H1 (cell line): Measurements from ENCODE around the gene CTIF. TPM values are rescaled to one million over a fixed set of nuclear protein-coding genes. Genes with fewer than 3 reads are reported as not detected.
A peak's percentile ranks its signal among the peaks of the same experiment; 100 is the strongest.

Experiments used
- CTCF ChIA-PET: fragments of 300-600 bp; sonication (Branson Sonifier 250); formaldehyde crosslinking; loops from one replicate; lab custom pipeline; 2021; ENCODE audit not compliant: partially characterized antibody; lab: Charles Lee
- POLR2A ChIA-PET: fragments of 300-600 bp; sonication (Branson Sonifier 250); formaldehyde crosslinking; loops from one replicate; lab custom pipeline; 2021; ENCODE audit warnings: inconsistent platforms; ENCODE audit not compliant: partially characterized antibody; lab: Charles Lee
- DNase-seq, 2 experiments: peaks; one replicate each; pipeline versions ENCODE4 v3.0.0 to v3.0.0-alpha.2; 2010 to 2022; ENCODE audit warnings: low spot score in 2 of 2, low read depth in 1 of 2, mixed read lengths in 1 of 2
- FAIRE-seq: peaks from 2 replicates; lab custom pipeline; 2011; peaks lifted over from hg19 to GRCh38; lab: Jason Lieb, UNC
- H2AFZ ChIP-seq: 2 replicates; pipeline ENCODE4 v1.8.1; 2012; ENCODE audit warnings: low read length, inconsistent platforms
- H2AK5ac ChIP-seq: 2 replicates; pipeline ENCODE4 v1.6.1; 2013; ENCODE audit warnings: low read depth, low read length
- H2BK120ac ChIP-seq: replicated peaks from 2 replicates; pipeline ENCODE3; 2013; ENCODE audit warnings: low read depth, low read length, inconsistent platforms
- H2BK12ac ChIP-seq: 2 replicates; pipeline ENCODE4 v1.6.1; 2013; ENCODE audit warnings: low read depth, low read length
- H2BK15ac ChIP-seq: 2 replicates; pipeline ENCODE4 v1.6.1; 2013; ENCODE audit warnings: low read length
- H2BK20ac ChIP-seq: 2 replicates; pipeline ENCODE4 v1.6.1; 2013; ENCODE audit warnings: low read length
- H2BK5ac ChIP-seq: 2 replicates; pipeline ENCODE4 v1.6.1; 2013; ENCODE audit warnings: low read depth, low read length
- H3K14ac ChIP-seq: 2 replicates; pipeline ENCODE4 v1.6.1; 2013; ENCODE audit warnings: inconsistent platforms; ENCODE audit not compliant: insufficient read length
- H3K18ac ChIP-seq: 2 replicates; pipeline ENCODE4 v1.6.1; 2013; ENCODE audit warnings: low read length; ENCODE audit errors: extremely low read depth
- H3K23ac ChIP-seq: 2 replicates; pipeline ENCODE4 v1.6.1; 2013; ENCODE audit warnings: inconsistent platforms; ENCODE audit not compliant: insufficient read length
- H3K23me2 ChIP-seq: 2 replicates; pipeline ENCODE4 v1.6.1; 2013; ENCODE audit warnings: low read depth, low read length
- H3K27ac ChIP-seq: 2 replicates; pipeline ENCODE4 v1.6.1; 2011; ENCODE audit warnings: low read depth, low read length, inconsistent platforms
- H3K27me3 ChIP-seq, 4 experiments: replicated peaks in 1 of 4; 1 replicate in 1 of 4; 2 replicates in 3 of 4; pipeline versions ENCODE4 v1.6.1 to v1.8.1; 2011 to 2013; ENCODE audit warnings: low read length in 3 of 4, mild to moderate bottlenecking in 3 of 4, inconsistent platforms in 2 of 4, mixed read lengths in 2 of 4, moderate library complexity in 1 of 4; ENCODE audit not compliant: control insufficient read depth in 3 of 4, insufficient read depth in 3 of 4; ENCODE audit errors: extremely low read depth in 1 of 4
- H3K36me3 ChIP-seq, 4 experiments: 2 replicates each; pipeline versions ENCODE4 v1.6.1 to v1.8.1; 2011 to 2013; ENCODE audit warnings: mild to moderate bottlenecking in 4 of 4, low read length in 3 of 4, moderate library complexity in 2 of 4, control low read depth in 1 of 4, inconsistent platforms in 1 of 4; ENCODE audit not compliant: insufficient read depth in 4 of 4, control insufficient read depth in 2 of 4
- H3K4ac ChIP-seq: replicated peaks from 2 replicates; pipeline ENCODE3; 2013; ENCODE audit warnings: low read length, low read depth, mixed read lengths, inconsistent platforms; ENCODE audit not compliant: insufficient read length
- H3K4me1 ChIP-seq, 4 experiments: replicated peaks in 1 of 4; 1 replicate in 1 of 4; 2 replicates in 3 of 4; pipeline versions ENCODE4 v1.6.1 to v1.8.1; 2011 to 2013; ENCODE audit warnings: low read length in 3 of 4, inconsistent platforms in 2 of 4, mixed read lengths in 1 of 4; ENCODE audit not compliant: insufficient read depth in 4 of 4, control insufficient read depth in 3 of 4
- H3K4me2 ChIP-seq, 2 experiments: 2 replicates each; pipeline versions ENCODE4 v1.6.1 to v1.8.1; 2011 to 2013; ENCODE audit warnings: low read depth in 2 of 2, low read length in 2 of 2, control low read depth in 1 of 2, inconsistent platforms in 1 of 2, mild to moderate bottlenecking in 1 of 2; ENCODE audit not compliant: insufficient read depth in 1 of 2
- H3K4me3 ChIP-seq, 4 experiments: fragments of 200-600, 300-600 bp in 1 of 4; sonication (generic), shearing (Covaris generic), sonication (Bioruptor Twin) in 1 of 4; 2 replicates each; pipeline versions ENCODE4 v1.5.1 to v1.8.1; 2011 to 2016; ENCODE audit warnings: low read length in 4 of 4, low read depth in 3 of 4, control low read depth in 2 of 4, inconsistent platforms in 2 of 4, mild to moderate bottlenecking in 2 of 4, mixed read lengths in 1 of 4, moderate library complexity in 1 of 4; ENCODE audit not compliant: insufficient read depth in 2 of 4; ENCODE audit errors: extremely low read depth in 1 of 4
- H3K56ac ChIP-seq: replicated peaks from 2 replicates; pipeline ENCODE3; 2013; ENCODE audit warnings: low read depth, mild to moderate bottlenecking, mixed read lengths, low read length, inconsistent platforms; ENCODE audit not compliant: insufficient read length
- H3K79me1 ChIP-seq: 2 replicates; pipeline ENCODE4 v1.6.1; 2013; ENCODE audit warnings: low read depth, low read length, control low read depth
- H3K79me2 ChIP-seq, 2 experiments: 2 replicates each; pipeline versions ENCODE4 v1.6.1 to v1.8.1; 2012 to 2013; ENCODE audit warnings: low read length in 2 of 2, mild to moderate bottlenecking in 2 of 2, inconsistent platforms in 1 of 2; ENCODE audit not compliant: insufficient read depth in 2 of 2, control insufficient read depth in 1 of 2
- H3K9ac ChIP-seq, 4 experiments: replicated peaks in 1 of 4; 1 replicate in 1 of 4; 2 replicates in 3 of 4; pipeline versions ENCODE4 v1.6.1 to v1.8.1; 2011 to 2013; ENCODE audit warnings: low read depth in 3 of 4, low read length in 3 of 4, control low read depth in 2 of 4, mild to moderate bottlenecking in 2 of 4, moderate library complexity in 2 of 4, inconsistent platforms in 1 of 4; ENCODE audit errors: extremely low read depth in 1 of 4
- H3K9me3 ChIP-seq, 2 experiments: 2 replicates each; pipeline versions ENCODE4 v1.6.1 to v1.8.1; 2012 to 2013; ENCODE audit warnings: mild to moderate bottlenecking in 2 of 2, moderate library complexity in 2 of 2, control low read depth in 1 of 2, inconsistent platforms in 1 of 2, low read depth in 1 of 2, low read length in 1 of 2, mixed read lengths in 1 of 2; ENCODE audit not compliant: insufficient read depth in 2 of 2
- H4K20me1 ChIP-seq, 2 experiments: replicated peaks in 1 of 2; 2 replicates each; pipeline versions ENCODE3 to v1.8.1; 2011 to 2013; ENCODE audit warnings: inconsistent platforms in 2 of 2, low read length in 2 of 2, mild to moderate bottlenecking in 1 of 2; ENCODE audit not compliant: insufficient read depth in 2 of 2, control insufficient read depth in 1 of 2
- H4K5ac ChIP-seq: 2 replicates; pipeline ENCODE4 v1.6.1; 2013; ENCODE audit warnings: low read length, low read depth, mixed read lengths, inconsistent platforms; ENCODE audit not compliant: insufficient read length
- H4K8ac ChIP-seq: 2 replicates; pipeline ENCODE4 v1.8.0; 2013; ENCODE audit warnings: mild to moderate bottlenecking, moderate library complexity, low read length, inconsistent platforms; ENCODE audit not compliant: insufficient read depth; ENCODE audit errors: extremely low read depth
- H4K91ac ChIP-seq: replicated peaks from 2 replicates; pipeline ENCODE3; 2013; ENCODE audit warnings: low read length, mixed read lengths, inconsistent platforms; ENCODE audit not compliant: insufficient read length
- CREB1 ChIP-seq: IDR thresholded peaks from 2 replicates; pipeline ENCODE4 v1.6.1; 2012; ENCODE audit warnings: inconsistent platforms
- CTCF ChIP-seq, 3 experiments: IDR thresholded peaks; 1 replicate in 2 of 3; 2 replicates in 1 of 3; pipeline versions ENCODE4 v1.5.1 to v1.6.1; 2011; ENCODE audit warnings: low read length in 3 of 3, mild to moderate bottlenecking in 3 of 3, inconsistent platforms in 2 of 3, low read depth in 1 of 3, moderate library complexity in 1 of 3; ENCODE audit not compliant: insufficient read depth in 1 of 3; ENCODE audit errors: control extremely low read depth in 1 of 3
- RBBP5 ChIP-seq: IDR thresholded peaks from 2 replicates; pipeline ENCODE4 v1.7.1; 2012; ENCODE audit warnings: low read depth, mild to moderate bottlenecking, inconsistent platforms, low read length, moderate library complexity, borderline replicate concordance
- SAP30 ChIP-seq: fragments of 300-600 bp; sonication (generic); IDR thresholded peaks from 2 replicates; pipeline ENCODE4 v1.7.1; 2012; ENCODE audit warnings: low read length, moderate library complexity, mild to moderate bottlenecking, inconsistent platforms; ENCODE audit not compliant: insufficient read depth, insufficient replicate concordance
- SIX5 ChIP-seq: IDR thresholded peaks from 2 replicates; pipeline ENCODE4 v1.6.1; 2011; ENCODE audit warnings: mild to moderate bottlenecking, low read depth, low read length
- SP1 ChIP-seq: IDR thresholded peaks from 2 replicates; pipeline ENCODE4 v1.6.1; 2011; ENCODE audit warnings: low read depth, low read length
- WGBS, 2 experiments: shearing (Covaris generic) in 1 of 2; methylation state at CpG; one replicate each; pipeline versions ENCODE4 v1.1.6 to v1.1.7; 2013 to 2015; ENCODE audit warnings: low lambda C conversion rate in 2 of 2, mixed read lengths in 2 of 2, inconsistent platforms in 1 of 2, low coverage in 1 of 2, missing lambda C conversion rate in 1 of 2; ENCODE audit not compliant: insufficient replicate concordance in 2 of 2, insufficient coverage in 1 of 2, insufficient read length in 1 of 2; ENCODE audit errors: extremely low coverage in 1 of 2, missing lambda C conversion rate in 1 of 2; 5-methylcytosine and 5-hydroxymethylcytosine counted together
- polyA plus RNA-seq, 7 experiments: library from polyadenylated mRNA; depleted of rRNA in 3 of 7; stranded (reverse) in 5 of 7; unstranded in 2 of 7; fragments of >200 nt in 5 of 7; fragments of 200-250 nt in 2 of 7; gene quantifications; 1 replicate in 5 of 7; 2 replicates in 1 of 7; 4 replicates in 1 of 7; pipeline versions ENCODE4 v1.2.1 to v1.2.3, GENCODE V29; 2011 to 2013; ENCODE audit warnings: missing spikeins in 2 of 7, mixed read lengths in 2 of 7
- total RNA-seq: library from RNA; stranded (reverse); fragmentation: NEBNext Ultra II Directional; extraction: Animal tissue kit (Norgen Biotek cat#: 25700); gene quantifications from 2 replicates; pipeline ENCODE4 v1.2.1, GENCODE V29; 2021

The CTIF gene
- total and polyA plus RNA-seq, 2 of the 8 experiments (the other 6 are each of a cell fraction or from before 2014, with no cell fraction given) = 9.0 to 17.8 TPM

- H3K27me3 ChIP-seq = no peaks in the 10 kb centered on the region
- H2AK5ac ChIP-seq = no peak overlapping the region
- H3K79me2 ChIP-seq = no peaks in the 10 kb centered on the region
- no peak overlapping the region for H2BK120ac ChIP-seq
- H3K4me3 ChIP-seq = no peak overlapping the region
- 90% methylated on average over 14 of the region's 15 CpGs; no CpG with 5 or more reads in 1 of the 2 experiments for WGBS, 2 experiments
- H4K5ac ChIP-seq = no peak overlapping the region
- H4K91ac ChIP-seq = no peak overlapping the region
- H3K18ac ChIP-seq = no peak overlapping the region
- no peak overlapping the region for H2BK20ac ChIP-seq
- peaks cover 5 to 13% of the 10 kb centered on the region in 2 experiments; a peak in 3 of 4 replicates for H3K9me3 ChIP-seq
- H3K4me2 ChIP-seq = no peak overlapping the region
- H3K23me2 ChIP-seq = no peaks in the 10 kb centered on the region
- no peak overlapping the region for H3K14ac ChIP-seq
- peaks cover 0 to 11% (median 4%) of the 10 kb centered on the region in 4 experiments; a peak in 4 of 8 replicates for H3K36me3 ChIP-seq
- H3K4ac ChIP-seq = no peak overlapping the region
- H4K20me1 ChIP-seq = no peaks in the 10 kb centered on the region
- no peaks in the 10 kb centered on the region for H3K79me1 ChIP-seq
- no peak overlapping the region for H3K9ac ChIP-seq
- peaks cover 0 to 3% (median 0%) of the 10 kb centered on the region in 4 experiments; a peak in 2 of 7 replicates for H3K4me1 ChIP-seq
- no peak overlapping the region for H4K8ac ChIP-seq
- TF ChIP-seq SIX5 = no peak
- no peak for TF ChIP-seq SAP30
- TF ChIP-seq SP1 = no peak
- no peak for TF ChIP-seq CREB1
- TF ChIP-seq CTCF (IDR thresholded peaks at IDR 0.05; ENCODE audit: control extremely low read depth in 1 of 3, insufficient read depth in 1 of 3, low read depth in 1 of 3, low read length in 3 of 3) = peak in 2 of 3 experiments; percentile 16 to 28; a peak in 2 of 4 replicates
- TF ChIP-seq RBBP5 = no peak
- H3K27ac ChIP-seq = no peak overlapping the region
- CTCF ChIA-PET = interaction anchor here (0.7 to 3.4 kb wide), 7 partner anchors 28 to 197 kb away, joined by 3 to 36 read pairs (median 4); no protein-coding TSS in a partner anchor
- H2BK15ac ChIP-seq = no peak overlapping the region
- FAIRE-seq (no peak), DNase-seq (no peak)
- H2AFZ ChIP-seq = no peak overlapping the region
- H3K56ac ChIP-seq = no peak overlapping the region
- POLR2A ChIA-PET = no interaction called here
- H2BK5ac ChIP-seq = no peak overlapping the region
- H2BK12ac ChIP-seq = no peak overlapping the region
- no peak overlapping the region for H3K23ac ChIP-seq
Observed at GRCh38 chr18:48668466-48669179, 129.8 kb downstream of the CTIF start.
